HCT116 (cell line): ENCODE data around the gene SRGAP2C.
"Not testable (repeated sequence)": the region's sequence is repeated elsewhere in the genome, so short reads cannot be mapped to it uniquely, and the experiment has no call there.

Experiments
- CBX3 ChIP-seq: IDR thresholded peaks from 2 replicates; pipeline ENCODE4 v1.6.1; 2012; ENCODE audit warnings: low read depth
- EGR1 ChIP-seq: IDR thresholded peaks from 2 replicates; pipeline ENCODE4 v1.6.1; 2012; ENCODE audit warnings: low read depth
- EZH2 ChIP-seq: fragments of 200-600 bp; sonication (generic); IDR thresholded peaks from 2 replicates; pipeline ENCODE4 v1.6.1; 2017; ENCODE audit warnings: antibody characterized with exemption, mixed run types
- EZH2phosphoT487 ChIP-seq: fragments of 200-600 bp; IDR thresholded peaks from 2 replicates; pipeline ENCODE4 v1.6.1; 2018; ENCODE audit warnings: antibody characterized with exemption, borderline replicate concordance
- POLR2A ChIP-seq: IDR thresholded peaks from 2 replicates; pipeline ENCODE4 v1.7.0; 2011; ENCODE audit warnings: borderline replicate concordance; ENCODE audit not compliant: insufficient read depth, insufficient read length; ENCODE audit errors: extremely low read depth
- POLR2AphosphoS5 ChIP-seq: IDR thresholded peaks from 2 replicates; pipeline ENCODE4 v1.6.1; 2011; ENCODE audit warnings: mild to moderate bottlenecking, low read depth, low read length, moderate library complexity
- SIN3A ChIP-seq: IDR thresholded peaks from 2 replicates; pipeline ENCODE4 v1.6.1; 2012; ENCODE audit warnings: low read depth
- TCF7L2 ChIP-seq: IDR thresholded peaks from 2 replicates; pipeline ENCODE4 v1.7.0; 2011; ENCODE audit warnings: borderline replicate concordance, inconsistent platforms; ENCODE audit not compliant: insufficient read depth, insufficient read length; ENCODE audit errors: extremely low read depth
- ZFX ChIP-seq: fragments of 450-650 bp; IDR thresholded peaks from 2 replicates; pipeline ENCODE4 v1.6.1; 2017
- ZNF274 ChIP-seq: fragments of 200-500 bp; sonication (Bioruptor generic); IDR thresholded peaks from 2 replicates; pipeline ENCODE4 v1.6.1; 2014; ENCODE audit warnings: mild to moderate bottlenecking, low read depth, low read length, inconsistent platforms
- TF ChIP-seq, protein P1 (sequence below), 3 experiments: fragments of 200-600 bp in 1 of 3; sonication (generic) in 1 of 3; IDR thresholded peaks in 2 of 3; conservative IDR thresholded peaks in 1 of 3; 2 replicates each; pipeline ENCODE4 v1.5.1; 2012 to 2017; ENCODE audit warnings: low read depth in 2 of 3, low read length in 2 of 3, antibody characterized with exemption in 1 of 3, borderline replicate concordance in 1 of 3, control low read depth in 1 of 3, mild to moderate bottlenecking in 1 of 3, mixed read lengths in 1 of 3, mixed run types in 1 of 3, moderate library complexity in 1 of 3; ENCODE audit not compliant: insufficient read depth in 1 of 3
- TF ChIP-seq, protein P2 (sequence below): IDR thresholded peaks from 2 replicates; pipeline ENCODE4 v1.6.1; 2012
- TF ChIP-seq, protein P3 (sequence below): IDR thresholded peaks from 2 replicates; pipeline ENCODE4 v1.6.1; 2012

DNA sequence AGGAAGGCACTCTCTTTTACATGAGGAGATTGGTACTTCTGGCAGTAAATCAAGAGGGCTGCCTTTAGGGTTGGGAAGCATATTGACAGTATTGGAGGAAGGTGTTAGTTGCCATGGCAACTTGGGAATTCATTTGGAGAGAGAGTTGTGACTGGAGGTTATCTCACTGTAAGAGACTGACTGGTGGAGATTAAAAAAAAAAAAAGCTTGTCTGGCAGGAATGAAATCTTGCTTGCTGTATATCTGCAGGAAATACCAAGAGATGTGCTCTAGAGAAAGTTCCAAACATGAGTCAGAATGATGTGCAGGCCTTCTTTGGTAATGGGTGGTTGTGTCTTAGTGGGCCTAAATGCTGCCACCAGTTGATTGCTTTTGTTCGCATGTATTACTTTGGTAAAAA is 59.1 kb downstream of the SRGAP2C start:
- TF ChIP-seq SIN3A, EZH2, EGR1, POLR2A, POLR2AphosphoS5, EZH2phosphoT487, ZNF274, CBX3, ZFX, TCF7L2: not testable (repeated sequence)
- TF ChIP-seq, protein P1, sequence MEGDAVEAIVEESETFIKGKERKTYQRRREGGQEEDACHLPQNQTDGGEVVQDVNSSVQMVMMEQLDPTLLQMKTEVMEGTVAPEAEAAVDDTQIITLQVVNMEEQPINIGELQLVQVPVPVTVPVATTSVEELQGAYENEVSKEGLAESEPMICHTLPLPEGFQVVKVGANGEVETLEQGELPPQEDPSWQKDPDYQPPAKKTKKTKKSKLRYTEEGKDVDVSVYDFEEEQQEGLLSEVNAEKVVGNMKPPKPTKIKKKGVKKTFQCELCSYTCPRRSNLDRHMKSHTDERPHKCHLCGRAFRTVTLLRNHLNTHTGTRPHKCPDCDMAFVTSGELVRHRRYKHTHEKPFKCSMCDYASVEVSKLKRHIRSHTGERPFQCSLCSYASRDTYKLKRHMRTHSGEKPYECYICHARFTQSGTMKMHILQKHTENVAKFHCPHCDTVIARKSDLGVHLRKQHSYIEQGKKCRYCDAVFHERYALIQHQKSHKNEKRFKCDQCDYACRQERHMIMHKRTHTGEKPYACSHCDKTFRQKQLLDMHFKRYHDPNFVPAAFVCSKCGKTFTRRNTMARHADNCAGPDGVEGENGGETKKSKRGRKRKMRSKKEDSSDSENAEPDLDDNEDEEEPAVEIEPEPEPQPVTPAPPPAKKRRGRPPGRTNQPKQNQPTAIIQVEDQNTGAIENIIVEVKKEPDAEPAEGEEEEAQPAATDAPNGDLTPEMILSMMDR (IDR thresholded peaks at IDR 0.05 in 2 of 3, conservative IDR thresholded peaks at IDR 0.05 in 1 of 3; ENCODE audit: borderline replicate concordance in 1 of 3, insufficient read depth in 1 of 3, low read depth in 2 of 3, low read length in 2 of 3): not testable (repeated sequence)
- TF ChIP-seq, protein P2, sequence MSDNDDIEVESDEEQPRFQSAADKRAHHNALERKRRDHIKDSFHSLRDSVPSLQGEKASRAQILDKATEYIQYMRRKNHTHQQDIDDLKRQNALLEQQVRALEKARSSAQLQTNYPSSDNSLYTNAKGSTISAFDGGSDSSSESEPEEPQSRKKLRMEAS: not testable (repeated sequence)
- TF ChIP-seq, protein P3, sequence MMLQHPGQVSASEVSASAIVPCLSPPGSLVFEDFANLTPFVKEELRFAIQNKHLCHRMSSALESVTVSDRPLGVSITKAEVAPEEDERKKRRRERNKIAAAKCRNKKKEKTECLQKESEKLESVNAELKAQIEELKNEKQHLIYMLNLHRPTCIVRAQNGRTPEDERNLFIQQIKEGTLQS: not testable (repeated sequence)
